H1 (cell line): Measurements from ENCODE around the gene POLDIP3. TPM values are rescaled to one million over a fixed set of nuclear protein-coding genes. Genes with fewer than 3 reads are reported as not detected.

Experiments
- CTCF ChIA-PET: fragments of 300-600 bp; sonication (Branson Sonifier 250); formaldehyde crosslinking; loops from one replicate; lab custom pipeline; 2021; ENCODE audit not compliant: partially characterized antibody; lab: Charles Lee
- POLR2A ChIA-PET: fragments of 300-600 bp; sonication (Branson Sonifier 250); formaldehyde crosslinking; loops from one replicate; lab custom pipeline; 2021; ENCODE audit warnings: inconsistent platforms; ENCODE audit not compliant: partially characterized antibody; lab: Charles Lee
- DNase-seq, 2 experiments: peaks; one replicate each; pipeline versions ENCODE4 v3.0.0 to v3.0.0-alpha.2; 2010 to 2022; ENCODE audit warnings: low spot score in 2 of 2, low read depth in 1 of 2, mixed read lengths in 1 of 2
- FAIRE-seq: peaks from 2 replicates; lab custom pipeline; 2011; peaks lifted over from hg19 to GRCh38; lab: Jason Lieb, UNC
- H2AFZ ChIP-seq: 2 replicates; pipeline ENCODE4 v1.8.1; 2012; ENCODE audit warnings: low read length, inconsistent platforms
- H2AK5ac ChIP-seq: 2 replicates; pipeline ENCODE4 v1.6.1; 2013; ENCODE audit warnings: low read depth, low read length
- H2BK120ac ChIP-seq: replicated peaks from 2 replicates; pipeline ENCODE3; 2013; ENCODE audit warnings: low read depth, low read length, inconsistent platforms
- H2BK12ac ChIP-seq: 2 replicates; pipeline ENCODE4 v1.6.1; 2013; ENCODE audit warnings: low read depth, low read length
- H2BK15ac ChIP-seq: 2 replicates; pipeline ENCODE4 v1.6.1; 2013; ENCODE audit warnings: low read length
- H2BK20ac ChIP-seq: 2 replicates; pipeline ENCODE4 v1.6.1; 2013; ENCODE audit warnings: low read length
- H2BK5ac ChIP-seq: 2 replicates; pipeline ENCODE4 v1.6.1; 2013; ENCODE audit warnings: low read depth, low read length
- H3K14ac ChIP-seq: 2 replicates; pipeline ENCODE4 v1.6.1; 2013; ENCODE audit warnings: inconsistent platforms; ENCODE audit not compliant: insufficient read length
- H3K18ac ChIP-seq: 2 replicates; pipeline ENCODE4 v1.6.1; 2013; ENCODE audit warnings: low read length; ENCODE audit errors: extremely low read depth
- H3K23ac ChIP-seq: 2 replicates; pipeline ENCODE4 v1.6.1; 2013; ENCODE audit warnings: inconsistent platforms; ENCODE audit not compliant: insufficient read length
- H3K23me2 ChIP-seq: 2 replicates; pipeline ENCODE4 v1.6.1; 2013; ENCODE audit warnings: low read depth, low read length
- H3K27ac ChIP-seq: 2 replicates; pipeline ENCODE4 v1.6.1; 2011; ENCODE audit warnings: low read depth, low read length, inconsistent platforms
- H3K27me3 ChIP-seq, 4 experiments: replicated peaks in 1 of 4; 1 replicate in 1 of 4; 2 replicates in 3 of 4; pipeline versions ENCODE4 v1.6.1 to v1.8.1; 2011 to 2013; ENCODE audit warnings: low read length in 3 of 4, mild to moderate bottlenecking in 3 of 4, inconsistent platforms in 2 of 4, mixed read lengths in 2 of 4, moderate library complexity in 1 of 4; ENCODE audit not compliant: control insufficient read depth in 3 of 4, insufficient read depth in 3 of 4; ENCODE audit errors: extremely low read depth in 1 of 4
- H3K36me3 ChIP-seq, 4 experiments: 2 replicates each; pipeline versions ENCODE4 v1.6.1 to v1.8.1; 2011 to 2013; ENCODE audit warnings: mild to moderate bottlenecking in 4 of 4, low read length in 3 of 4, moderate library complexity in 2 of 4, control low read depth in 1 of 4, inconsistent platforms in 1 of 4; ENCODE audit not compliant: insufficient read depth in 4 of 4, control insufficient read depth in 2 of 4
- H3K4ac ChIP-seq: replicated peaks from 2 replicates; pipeline ENCODE3; 2013; ENCODE audit warnings: low read length, low read depth, mixed read lengths, inconsistent platforms; ENCODE audit not compliant: insufficient read length
- H3K4me1 ChIP-seq, 4 experiments: replicated peaks in 1 of 4; 1 replicate in 1 of 4; 2 replicates in 3 of 4; pipeline versions ENCODE4 v1.6.1 to v1.8.1; 2011 to 2013; ENCODE audit warnings: low read length in 3 of 4, inconsistent platforms in 2 of 4, mixed read lengths in 1 of 4; ENCODE audit not compliant: insufficient read depth in 4 of 4, control insufficient read depth in 3 of 4
- H3K4me2 ChIP-seq, 2 experiments: 2 replicates each; pipeline versions ENCODE4 v1.6.1 to v1.8.1; 2011 to 2013; ENCODE audit warnings: low read depth in 2 of 2, low read length in 2 of 2, control low read depth in 1 of 2, inconsistent platforms in 1 of 2, mild to moderate bottlenecking in 1 of 2; ENCODE audit not compliant: insufficient read depth in 1 of 2
- H3K4me3 ChIP-seq, 4 experiments: fragments of 200-600, 300-600 bp in 1 of 4; sonication (generic), shearing (Covaris generic), sonication (Bioruptor Twin) in 1 of 4; 2 replicates each; pipeline versions ENCODE4 v1.5.1 to v1.8.1; 2011 to 2016; ENCODE audit warnings: low read length in 4 of 4, low read depth in 3 of 4, control low read depth in 2 of 4, inconsistent platforms in 2 of 4, mild to moderate bottlenecking in 2 of 4, mixed read lengths in 1 of 4, moderate library complexity in 1 of 4; ENCODE audit not compliant: insufficient read depth in 2 of 4; ENCODE audit errors: extremely low read depth in 1 of 4
- H3K56ac ChIP-seq: replicated peaks from 2 replicates; pipeline ENCODE3; 2013; ENCODE audit warnings: low read depth, mild to moderate bottlenecking, mixed read lengths, low read length, inconsistent platforms; ENCODE audit not compliant: insufficient read length
- H3K79me1 ChIP-seq: 2 replicates; pipeline ENCODE4 v1.6.1; 2013; ENCODE audit warnings: low read depth, low read length, control low read depth
- H3K79me2 ChIP-seq, 2 experiments: 2 replicates each; pipeline versions ENCODE4 v1.6.1 to v1.8.1; 2012 to 2013; ENCODE audit warnings: low read length in 2 of 2, mild to moderate bottlenecking in 2 of 2, inconsistent platforms in 1 of 2; ENCODE audit not compliant: insufficient read depth in 2 of 2, control insufficient read depth in 1 of 2
- H3K9ac ChIP-seq, 4 experiments: replicated peaks in 1 of 4; 1 replicate in 1 of 4; 2 replicates in 3 of 4; pipeline versions ENCODE4 v1.6.1 to v1.8.1; 2011 to 2013; ENCODE audit warnings: low read depth in 3 of 4, low read length in 3 of 4, control low read depth in 2 of 4, mild to moderate bottlenecking in 2 of 4, moderate library complexity in 2 of 4, inconsistent platforms in 1 of 4; ENCODE audit errors: extremely low read depth in 1 of 4
- H3K9me3 ChIP-seq, 2 experiments: 2 replicates each; pipeline versions ENCODE4 v1.6.1 to v1.8.1; 2012 to 2013; ENCODE audit warnings: mild to moderate bottlenecking in 2 of 2, moderate library complexity in 2 of 2, control low read depth in 1 of 2, inconsistent platforms in 1 of 2, low read depth in 1 of 2, low read length in 1 of 2, mixed read lengths in 1 of 2; ENCODE audit not compliant: insufficient read depth in 2 of 2
- H4K20me1 ChIP-seq, 2 experiments: replicated peaks in 1 of 2; 2 replicates each; pipeline versions ENCODE3 to v1.8.1; 2011 to 2013; ENCODE audit warnings: inconsistent platforms in 2 of 2, low read length in 2 of 2, mild to moderate bottlenecking in 1 of 2; ENCODE audit not compliant: insufficient read depth in 2 of 2, control insufficient read depth in 1 of 2
- H4K5ac ChIP-seq: 2 replicates; pipeline ENCODE4 v1.6.1; 2013; ENCODE audit warnings: low read length, low read depth, mixed read lengths, inconsistent platforms; ENCODE audit not compliant: insufficient read length
- H4K8ac ChIP-seq: 2 replicates; pipeline ENCODE4 v1.8.0; 2013; ENCODE audit warnings: mild to moderate bottlenecking, moderate library complexity, low read length, inconsistent platforms; ENCODE audit not compliant: insufficient read depth; ENCODE audit errors: extremely low read depth
- H4K91ac ChIP-seq: replicated peaks from 2 replicates; pipeline ENCODE3; 2013; ENCODE audit warnings: low read length, mixed read lengths, inconsistent platforms; ENCODE audit not compliant: insufficient read length
- BACH1 ChIP-seq: IDR thresholded peaks from 2 replicates; pipeline ENCODE4 v1.6.1; 2012; ENCODE audit warnings: low read length, improper control_type of control experiment
- CHD2 ChIP-seq: IDR thresholded peaks from 2 replicates; pipeline ENCODE4 v1.6.1; 2012; ENCODE audit warnings: low read length, improper control_type of control experiment
- EP300 ChIP-seq, 2 experiments: IDR thresholded peaks; 1 replicate in 1 of 2; 2 replicates in 1 of 2; pipeline ENCODE4 v1.6.1; 2011 to 2012; ENCODE audit warnings: low read depth in 2 of 2, low read length in 2 of 2, mild to moderate bottlenecking in 2 of 2, borderline replicate concordance in 1 of 2, inconsistent platforms in 1 of 2, moderate library complexity in 1 of 2
- POLR2A ChIP-seq, 2 experiments: IDR thresholded peaks; 1 replicate in 1 of 2; 2 replicates in 1 of 2; pipeline ENCODE4 v1.6.1; 2011; ENCODE audit warnings: low read depth in 2 of 2, low read length in 2 of 2, mild to moderate bottlenecking in 2 of 2; ENCODE audit errors: control extremely low read depth in 1 of 2
- TEAD4 ChIP-seq: IDR thresholded peaks from 2 replicates; pipeline ENCODE4 v1.6.1; 2012; ENCODE audit warnings: low read depth, low read length, inconsistent platforms, mixed read lengths
- WGBS, 2 experiments: shearing (Covaris generic) in 1 of 2; methylation state at CpG; one replicate each; pipeline versions ENCODE4 v1.1.6 to v1.1.7; 2013 to 2015; ENCODE audit warnings: low lambda C conversion rate in 2 of 2, mixed read lengths in 2 of 2, inconsistent platforms in 1 of 2, low coverage in 1 of 2, missing lambda C conversion rate in 1 of 2; ENCODE audit not compliant: insufficient replicate concordance in 2 of 2, insufficient coverage in 1 of 2, insufficient read length in 1 of 2; ENCODE audit errors: extremely low coverage in 1 of 2, missing lambda C conversion rate in 1 of 2; 5-methylcytosine and 5-hydroxymethylcytosine counted together
- polyA plus RNA-seq, 7 experiments: library from polyadenylated mRNA; depleted of rRNA in 3 of 7; stranded (reverse) in 5 of 7; unstranded in 2 of 7; fragments of >200 nt in 5 of 7; fragments of 200-250 nt in 2 of 7; gene quantifications; 1 replicate in 5 of 7; 2 replicates in 1 of 7; 4 replicates in 1 of 7; pipeline versions ENCODE4 v1.2.1 to v1.2.3, GENCODE V29; 2011 to 2013; ENCODE audit warnings: missing spikeins in 2 of 7, mixed read lengths in 2 of 7
- total RNA-seq: library from RNA; stranded (reverse); fragmentation: NEBNext Ultra II Directional; extraction: Animal tissue kit (Norgen Biotek cat#: 25700); gene quantifications from 2 replicates; pipeline ENCODE4 v1.2.1, GENCODE V29; 2021

POLDIP3 gene
- total and polyA plus RNA-seq, 2 of the 8 experiments (the other 6 are each of a cell fraction or from before 2014, with no cell fraction given) = 43.5 to 84.6 TPM

DNA sequence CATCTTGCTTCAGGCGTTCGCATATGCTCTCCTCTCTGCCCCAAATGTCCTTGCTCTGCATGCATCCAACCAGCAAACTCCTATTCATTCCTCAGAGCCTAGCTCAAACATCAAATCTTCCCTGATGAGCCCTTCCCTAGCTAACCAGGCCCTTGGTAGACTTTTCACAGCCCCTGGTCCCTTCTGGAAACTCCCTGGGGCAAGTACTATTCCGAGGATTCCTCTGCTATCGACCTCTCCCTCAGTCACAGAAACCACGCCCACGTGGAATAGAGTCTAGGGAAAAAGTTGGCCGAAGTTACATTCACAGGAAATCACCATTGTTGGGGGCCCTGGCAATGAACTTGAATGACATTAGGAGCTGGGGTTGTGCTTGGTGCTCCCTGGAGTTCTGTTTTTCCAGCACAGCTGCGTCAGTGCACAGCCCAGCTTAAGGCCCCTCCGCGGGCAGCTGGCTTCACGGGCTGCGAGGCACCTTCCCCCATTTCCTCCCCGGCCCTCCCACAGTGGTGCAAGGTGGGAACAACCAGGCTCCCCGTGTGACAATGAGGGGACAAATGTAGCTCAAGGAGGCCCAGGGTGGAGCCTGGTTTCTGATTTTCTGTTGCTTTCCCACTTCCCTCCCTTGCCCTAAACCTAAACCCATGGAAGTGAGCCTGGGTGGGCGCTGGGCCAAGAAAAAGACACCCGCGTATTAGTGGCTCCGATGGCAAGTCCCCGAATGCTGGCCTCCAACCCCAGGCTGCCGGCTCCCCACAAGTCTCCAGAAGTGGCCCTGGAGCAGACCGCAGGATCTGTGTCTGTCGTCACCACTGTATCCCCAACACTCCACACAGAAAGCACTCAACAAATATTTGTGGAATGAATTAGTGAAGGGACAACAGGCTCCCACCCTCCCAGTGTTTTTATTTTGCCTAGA is 30.0 kb upstream of the POLDIP3 start:
- Histone ChIP-seq H3K79me1 (peaks cover 24% of the 10 kb centered on the region), H3K36me3 (no peaks in the 10 kb centered on the region), H3K56ac (no peak overlapping the region), H2AK5ac (no peak overlapping the region), H3K18ac (no peak overlapping the region; the same call in 1 of the 2 replicates), H3K9me3 (no peaks in the 10 kb centered on the region), H3K23me2 (peaks cover 8% of the 10 kb centered on the region), H3K14ac (no peak overlapping the region), H3K27ac (no peak overlapping the region), H2BK15ac (no peak overlapping the region), H3K4me3 (no peak overlapping the region), H4K91ac (no peak overlapping the region), H3K4me2 (0 out of 4 replicates have a peak overlapping the region, but pooled peaks of 1 of the 2 experiments have one; percentile 2), H2AFZ (no peak overlapping the region), H3K9ac (no peak overlapping the region), H3K4ac (no peak overlapping the region), H2BK5ac (peak overlapping the region; percentile 71; the same call in 1 of the 2 replicates), H2BK12ac (0 out of 2 replicates have a peak overlapping the region, but pooled peaks have one; percentile 17), H4K20me1 (peaks cover 9 to 10% of the 10 kb centered on the region in 2 experiments), H4K5ac (no peak overlapping the region), H3K4me1 (peaks cover 7 to 29% (median 21%) of the 10 kb centered on the region in 4 experiments), H2BK20ac (no peak overlapping the region), H3K79me2 (peaks cover 0 to 42% of the 10 kb centered on the region in 2 experiments; a peak in 2 of 4 replicates), H3K23ac (no peak overlapping the region), H2BK120ac (no peak overlapping the region), H4K8ac (no peak overlapping the region), H3K27me3 (peaks cover 0 to 2% (median 0%) of the 10 kb centered on the region in 4 experiments; a peak in 1 of 7 replicates)
- POLR2A ChIA-PET = interaction anchor here (0.7 to 4.6 kb wide), 3 partner anchors 9 to 141 kb away, joined by 3 to 39 read pairs (median 24); partner anchors contain the start of gene POLDIP3
- no peak for TF ChIP-seq TEAD4
- no peak for TF ChIP-seq EP300 (IDR thresholded peaks at IDR 0.05; ENCODE audit: borderline replicate concordance in 1 of 2, low read depth in 2 of 2, low read length in 2 of 2)
- no peak for TF ChIP-seq POLR2A (IDR thresholded peaks at IDR 0.05; ENCODE audit: control extremely low read depth in 1 of 2, low read depth in 2 of 2, low read length in 2 of 2)
- TF ChIP-seq BACH1 = no peak
- TF ChIP-seq CHD2 = no peak
- DNase-seq (no peak), FAIRE-seq (no peak)
- CTCF ChIA-PET = interaction anchor here (0.5 to 2.5 kb wide), 9 partner anchors 13 to 626 kb away, joined by 3 to 11 read pairs (median 3); no protein-coding TSS in a partner anchor
- 79% methylated on average over 22 of the region's 22 CpGs; no CpG with 5 or more reads in 1 of the 2 experiments for WGBS, 2 experiments
